MM.1S (cell line): ENCODE data around the gene BCAS3.

ENCODE experiments used
- EZH2 ChIP-seq: fragments of 300-600 bp; sonication (generic); optimal IDR thresholded peaks from 2 replicates; pipeline ENCODE3; 2017; ENCODE audit warnings: low read depth, mild to moderate bottlenecking, antibody characterized with exemption, low read length, mixed read lengths
- TF ChIP-seq, protein P1 (sequence below): fragments of 300-600 bp; sonication (generic); IDR thresholded peaks from 2 replicates; pipeline ENCODE4 v1.5.1; 2016; ENCODE audit warnings: antibody characterized with exemption, low read length, mixed read lengths

DNA sequence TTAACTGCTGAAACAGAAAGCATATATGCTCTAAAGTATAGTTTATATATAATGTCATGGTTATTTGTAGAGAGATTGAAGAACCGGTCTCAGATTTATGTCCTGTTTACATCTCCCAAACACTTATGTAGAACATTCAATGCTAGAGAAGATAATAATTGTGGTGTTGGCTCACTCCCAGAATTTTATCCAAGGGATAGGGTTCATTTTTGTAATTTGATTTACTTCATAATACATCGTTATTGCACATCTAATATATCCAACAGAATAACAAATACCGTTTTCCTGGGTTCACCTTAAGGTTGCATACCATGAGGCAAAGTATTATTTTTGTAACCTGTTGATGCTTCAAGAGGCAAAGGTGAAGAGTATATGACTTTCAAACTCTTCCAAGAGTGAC, 519.1 kb downstream of the BCAS3 start:
- no peak for TF ChIP-seq EZH2
- TF ChIP-seq, protein P1, sequence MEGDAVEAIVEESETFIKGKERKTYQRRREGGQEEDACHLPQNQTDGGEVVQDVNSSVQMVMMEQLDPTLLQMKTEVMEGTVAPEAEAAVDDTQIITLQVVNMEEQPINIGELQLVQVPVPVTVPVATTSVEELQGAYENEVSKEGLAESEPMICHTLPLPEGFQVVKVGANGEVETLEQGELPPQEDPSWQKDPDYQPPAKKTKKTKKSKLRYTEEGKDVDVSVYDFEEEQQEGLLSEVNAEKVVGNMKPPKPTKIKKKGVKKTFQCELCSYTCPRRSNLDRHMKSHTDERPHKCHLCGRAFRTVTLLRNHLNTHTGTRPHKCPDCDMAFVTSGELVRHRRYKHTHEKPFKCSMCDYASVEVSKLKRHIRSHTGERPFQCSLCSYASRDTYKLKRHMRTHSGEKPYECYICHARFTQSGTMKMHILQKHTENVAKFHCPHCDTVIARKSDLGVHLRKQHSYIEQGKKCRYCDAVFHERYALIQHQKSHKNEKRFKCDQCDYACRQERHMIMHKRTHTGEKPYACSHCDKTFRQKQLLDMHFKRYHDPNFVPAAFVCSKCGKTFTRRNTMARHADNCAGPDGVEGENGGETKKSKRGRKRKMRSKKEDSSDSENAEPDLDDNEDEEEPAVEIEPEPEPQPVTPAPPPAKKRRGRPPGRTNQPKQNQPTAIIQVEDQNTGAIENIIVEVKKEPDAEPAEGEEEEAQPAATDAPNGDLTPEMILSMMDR = no peak
